Omental fat pad (tissue), 4 donors: ENCODE data around the gene PRR7. TPM values are rescaled to one million over a fixed set of nuclear protein-coding genes. Genes with fewer than 3 reads are reported as not detected.

Source experiments
- ATAC-seq: fragments of 150-250 bp; one replicate; pipeline ENCODE4 v1.9.1; 2016; ENCODE audit warnings: mild to moderate bottlenecking, moderate library complexity; ENCODE audit not compliant: low FRiP score
- DNase-seq: peaks from one replicate; pipeline ENCODE4 v3.0.0-alpha.2; 2019; ENCODE audit warnings: low spot score
- CTCF ChIP-seq, 3 donors: fragments of 450-650 bp; IDR thresholded peaks; one replicate each; pipeline ENCODE4 v1.5.1; 2016 to 2017; ENCODE audit warnings: antibody characterized with exemption in 3 of 3, mild to moderate bottlenecking in 3 of 3, moderate library complexity in 2 of 3
- total RNA-seq, 4 donors: library from RNA; depleted of rRNA; stranded (reverse); fragments of >200 nt; gene quantifications; one replicate each; pipeline ENCODE4 v1.1.0, GENCODE V29; 2016

PRR7 gene
- total RNA-seq, 4 donors from 2014 or later = 1.6 to 2.8 (median 2.1) TPM; not detected in 1

GRCh38 chr5:177434437-177434836 lies 12.2 kb upstream of the PRR7 start:
- DNase-seq (no peak), ATAC-seq (no peak)
- TF ChIP-seq CTCF (IDR thresholded peaks at IDR 0.05) = no peak

GRCh38 chr5:177434942-177435738 lies 11.5 kb upstream of the PRR7 start:
- DNase-seq (no peak), ATAC-seq (no peak)
- TF ChIP-seq CTCF (IDR thresholded peaks at IDR 0.05) = no peak

GRCh38 chr5:177435847-177436536 lies 10.6 kb upstream of the PRR7 start:
- DNase-seq (no peak), ATAC-seq (no peak)
- no peak for TF ChIP-seq CTCF (IDR thresholded peaks at IDR 0.05)

GRCh38 chr5:177437623-177438022 lies 9.0 kb upstream of the PRR7 start:
- no peak for TF ChIP-seq CTCF (IDR thresholded peaks at IDR 0.05)
- DNase-seq = no peak
- no peak for ATAC-seq

GRCh38 chr5:177438468-177438867 lies 8.1 kb upstream of the PRR7 start:
- TF ChIP-seq CTCF (IDR thresholded peaks at IDR 0.05) = no peak
- no peak for DNase-seq

GRCh38 chr5:177439518-177440053 lies 7.0 kb upstream of the PRR7 start:
- ATAC-seq (no peak), DNase-seq (no peak)
- TF ChIP-seq CTCF (IDR thresholded peaks at IDR 0.05) = no peak

More at GRCh38 chr5:177438468-177438867, 8.1 kb upstream of the PRR7 start:
- ATAC-seq = no peak
